K562 (cell line): Measurements from ENCODE around the gene MED20. TPM values are rescaled to one million over a fixed set of nuclear protein-coding genes. Genes with fewer than 3 reads are reported as not detected.

Experiments used
- E2F4 ChIP-seq: sonication (generic); formaldehyde crosslinking; IDR thresholded peaks from 2 replicates; pipeline ENCODE4 v1.8.0; 2022; ENCODE audit warnings: mild to moderate bottlenecking, low read depth, missing genetic modification reagents
- EGR1 ChIP-seq: fragments of 450-650 bp; conservative IDR thresholded peaks from 2 replicates; pipeline ENCODE4 v1.6.1; 2017; ENCODE audit warnings: mild to moderate bottlenecking
- GATAD2A ChIP-seq: fragments of 450-650 bp; IDR thresholded peaks from 2 replicates; pipeline ENCODE4 v1.6.1; 2017
- GATAD2B ChIP-seq: fragments of 450-650 bp; IDR thresholded peaks from 2 replicates; pipeline ENCODE4 v1.6.1; 2017; ENCODE audit warnings: mild to moderate bottlenecking, borderline replicate concordance
- GTF2E2 ChIP-seq: fragments of 200-800 bp; sonication (Bioruptor generic); IDR thresholded peaks from 2 replicates; pipeline ENCODE4 v1.6.1; 2016; ENCODE audit warnings: missing genetic modification characterization, missing compliant biosample characterization
- HMGXB4 ChIP-seq: sonication (generic); formaldehyde crosslinking; IDR thresholded peaks from 2 replicates; pipeline ENCODE4 v1.8.1; 2023; ENCODE audit warnings: mild to moderate bottlenecking, missing genetic modification reagents
- JUND ChIP-seq, 2 experiments: IDR thresholded peaks; 2 replicates in 1 of 2; 3 replicates in 1 of 2; pipeline ENCODE4 v1.6.1; 2011; ENCODE audit warnings: borderline replicate concordance in 2 of 2, low read depth in 2 of 2, low read length in 2 of 2, improper control_type of control experiment in 1 of 2, missing biosample characterization in 1 of 2, missing genetic modification characterization in 1 of 2, missing genetic modification reagents in 1 of 2
- KDM5B ChIP-seq: fragments of 200-600 bp; sonication (generic); IDR thresholded peaks from 2 replicates; pipeline ENCODE4 v1.6.1; 2012; ENCODE audit warnings: low read depth, mild to moderate bottlenecking, moderate library complexity, low read length, control low read depth, inconsistent platforms; ENCODE audit not compliant: insufficient replicate concordance
- MAFK ChIP-seq: IDR thresholded peaks from 2 replicates; pipeline ENCODE4 v1.6.1; 2011; ENCODE audit warnings: low read length, improper control_type of control experiment
- MCM3 ChIP-seq: fragments of 450-650 bp; IDR thresholded peaks from 2 replicates; pipeline ENCODE4 v1.6.1; 2016
- NR2C1 ChIP-seq, 2 experiments: fragments of 450-650 bp; IDR thresholded peaks; 2 replicates each; pipeline ENCODE4 v1.6.1; 2017; ENCODE audit warnings: mild to moderate bottlenecking in 2 of 2, antibody characterized with exemption in 1 of 2, inconsistent platforms in 1 of 2, missing compliant biosample characterization in 1 of 2, missing genetic modification characterization in 1 of 2
- PRDM10 ChIP-seq: fragments of 450-650 bp; IDR thresholded peaks from 2 replicates; pipeline ENCODE4 v1.6.1; 2018; ENCODE audit not compliant: partially characterized antibody
- TEAD4 ChIP-seq, 2 experiments: sonication (generic) in 1 of 2; formaldehyde crosslinking in 1 of 2; IDR thresholded peaks; 2 replicates each; pipeline versions ENCODE4 v1.6.1 to v1.8.0; 2012 to 2022; ENCODE audit warnings: borderline replicate concordance in 1 of 2, inconsistent platforms in 1 of 2, low read length in 1 of 2, mild to moderate bottlenecking in 1 of 2, missing genetic modification reagents in 1 of 2
- TOE1 ChIP-seq, 2 experiments: fragments of 450-650 bp in 1 of 2; sonication (generic) in 1 of 2; formaldehyde crosslinking in 1 of 2; IDR thresholded peaks; 2 replicates each; pipeline versions ENCODE4 v1.7.1 to v1.8.0; 2016 to 2022; ENCODE audit warnings: borderline replicate concordance in 2 of 2, mild to moderate bottlenecking in 2 of 2, antibody characterized with exemption in 1 of 2, inconsistent platforms in 1 of 2, low read depth in 1 of 2, missing genetic modification reagents in 1 of 2, moderate library complexity in 1 of 2
- VEZF1 ChIP-seq: fragments of 200-800 bp; sonication (Bioruptor generic); IDR thresholded peaks from 2 replicates; pipeline ENCODE4 v1.6.1; 2017; ENCODE audit warnings: missing genetic modification characterization, missing compliant biosample characterization
- polyA plus RNA-seq, 8 experiments: library from polyadenylated mRNA; depleted of rRNA in 4 of 8; stranded (reverse) in 5 of 8; unstranded in 3 of 8; fragments of >200 nt; fragmentation: Nextera tagmentation in 2 of 8; fragmentation: Illumina TruSeq in 1 of 8; extraction: Ambion mirVana in 2 of 8; extraction: Trizol in 1 of 8; gene quantifications; 2 replicates each; pipeline versions ENCODE4 v1.2.1 to v1.2.3, GENCODE V29; 2011 to 2014; ENCODE audit warnings: inconsistent platforms in 1 of 8, missing spikeins in 1 of 8
- total RNA-seq, 7 experiments: library from RNA; depleted of rRNA in 6 of 7; stranded (reverse); fragments of >200 nt in 6 of 7; fragmentation: Illumina TruSeq in 2 of 7; extraction: Trizol in 2 of 7; gene quantifications; 2 replicates each; pipeline versions ENCODE4 v1.2.1 to v1.2.3, GENCODE V29; 2011 to 2021; ENCODE audit warnings: low replicate concordance in 1 of 7
- TF ChIP-seq, protein P1 (sequence below), 2 experiments: fragments of 450-650 bp in 1 of 2; sonication (generic) in 1 of 2; formaldehyde crosslinking in 1 of 2; IDR thresholded peaks in 1 of 2; conservative IDR thresholded peaks in 1 of 2; 2 replicates each; pipeline versions ENCODE4 v1.6.1 to v1.8.1; 2016 to 2023; ENCODE audit warnings: mild to moderate bottlenecking in 2 of 2, moderate library complexity in 2 of 2, inconsistent platforms in 1 of 2, missing genetic modification reagents in 1 of 2

The MED20 gene
- total and polyA plus RNA-seq, 9 of the 15 experiments (the other 6 are each of a cell fraction or from before 2014, with no cell fraction given), result 27.3 to 80.9 (median 46.0) TPM

DNA sequence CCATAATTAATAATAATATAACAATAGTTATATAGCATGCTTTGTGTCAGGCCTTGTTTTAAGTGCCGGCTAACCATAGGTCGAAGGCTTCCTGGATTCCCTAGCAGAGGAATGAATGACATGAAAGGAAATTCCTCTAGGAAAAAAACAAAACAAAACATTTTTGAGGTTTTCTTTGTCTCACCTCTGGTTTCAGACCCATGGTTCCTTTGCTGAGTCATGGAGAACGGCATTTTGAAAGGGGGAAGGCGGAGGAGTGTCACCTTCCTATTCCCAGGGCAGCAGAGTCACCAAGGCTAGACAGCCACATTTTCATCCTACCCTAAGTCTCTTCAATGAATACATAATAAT is 46.0 kb upstream of the MED20 start (continued):
- peak; percentile 25; the same call in 1 of the 2 replicates for TF ChIP-seq VEZF1 (CRISPR knock-in tag)
- no peak for TF ChIP-seq KDM5B
- TF ChIP-seq GATAD2A, result peak; percentile 16; the same call in 1 of the 2 replicates
- peak; percentile 93 for TF ChIP-seq MAFK
- 0 out of 2 replicates have a peak, but pooled peaks have one; percentile 14 for TF ChIP-seq NR2C1 (IDR thresholded peaks at IDR 0.05)
- TF ChIP-seq NR2C1 (tag; IDR thresholded peaks at IDR 0.05), result no peak
- no peak for TF ChIP-seq HMGXB4
- peak; percentile 43; the same call in 1 of the 2 replicates for TF ChIP-seq EGR1
- peak; percentile 52; the same call in 1 of the 2 replicates for TF ChIP-seq JUND (IDR thresholded peaks at IDR 0.05; ENCODE audit: borderline replicate concordance, low read depth, low read length)
- no peak; the same call in 2 of the 3 replicates for TF ChIP-seq JUND (tag; IDR thresholded peaks at IDR 0.05; ENCODE audit: borderline replicate concordance, low read depth, low read length)
- TF ChIP-seq, protein P1, sequence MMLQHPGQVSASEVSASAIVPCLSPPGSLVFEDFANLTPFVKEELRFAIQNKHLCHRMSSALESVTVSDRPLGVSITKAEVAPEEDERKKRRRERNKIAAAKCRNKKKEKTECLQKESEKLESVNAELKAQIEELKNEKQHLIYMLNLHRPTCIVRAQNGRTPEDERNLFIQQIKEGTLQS (IDR thresholded peaks at IDR 0.05), result 0 out of 2 replicates have a peak, but pooled peaks have one; percentile 54
- TF ChIP-seq, protein P1 (CRISPR knock-in tag; conservative IDR thresholded peaks at IDR 0.05), result no peak
- TF ChIP-seq MCM3, result no peak
- TF ChIP-seq PRDM10, result peak; percentile 93
- 0 out of 2 replicates have a peak, but pooled peaks have one; percentile 9 for TF ChIP-seq TOE1 (IDR thresholded peaks at IDR 0.05; ENCODE audit: borderline replicate concordance)
- TF ChIP-seq TOE1 (CRISPR knock-in tag; IDR thresholded peaks at IDR 0.05; ENCODE audit: borderline replicate concordance, low read depth), result no peak
- TF ChIP-seq TEAD4 (IDR thresholded peaks at IDR 0.05; ENCODE audit: low read length), result peak; percentile 50
- TF ChIP-seq TEAD4 (CRISPR knock-in tag; IDR thresholded peaks at IDR 0.05; ENCODE audit: borderline replicate concordance), result no peak
- no peak for TF ChIP-seq E2F4 (CRISPR knock-in tag)
- TF ChIP-seq GTF2E2 (tag), result peak; percentile 40; the same call in 1 of the 2 replicates
- TF ChIP-seq GATAD2B, result peak; percentile 26; the same call in 1 of the 2 replicates
